ENCODE data around the gene ITGAD. TPM values are rescaled to one million over a fixed set of nuclear protein-coding genes. Genes with fewer than 3 reads are reported as not detected.

The ITGAD gene
- not detected in 2 replicates for total RNA-seq

DNA sequence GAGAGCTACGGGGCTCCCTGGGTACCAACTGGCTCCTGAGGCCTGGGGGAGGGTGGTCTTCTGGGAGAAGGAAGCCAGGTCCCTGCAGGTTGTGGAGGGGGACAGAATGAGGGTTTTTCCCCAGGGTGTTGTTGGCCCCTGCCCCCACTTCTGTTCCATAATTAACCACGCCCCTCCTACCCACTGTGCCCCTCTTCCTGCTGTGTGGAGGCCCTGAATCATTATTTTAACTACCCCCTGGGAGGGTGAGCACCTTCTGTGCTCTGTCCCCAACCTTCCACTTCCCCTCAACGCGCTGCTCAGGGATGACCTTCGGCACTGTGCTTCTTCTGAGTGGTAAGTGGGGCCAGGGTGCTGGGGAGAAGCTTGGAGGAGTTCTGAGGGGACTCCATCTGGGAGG, at the start of gene ITGAD:
ITGAD (plus strand) TSS at position 280 of the 400 bp plus-strand sequence; CDS start at position 306, 26 bp downstream.

DNA sequence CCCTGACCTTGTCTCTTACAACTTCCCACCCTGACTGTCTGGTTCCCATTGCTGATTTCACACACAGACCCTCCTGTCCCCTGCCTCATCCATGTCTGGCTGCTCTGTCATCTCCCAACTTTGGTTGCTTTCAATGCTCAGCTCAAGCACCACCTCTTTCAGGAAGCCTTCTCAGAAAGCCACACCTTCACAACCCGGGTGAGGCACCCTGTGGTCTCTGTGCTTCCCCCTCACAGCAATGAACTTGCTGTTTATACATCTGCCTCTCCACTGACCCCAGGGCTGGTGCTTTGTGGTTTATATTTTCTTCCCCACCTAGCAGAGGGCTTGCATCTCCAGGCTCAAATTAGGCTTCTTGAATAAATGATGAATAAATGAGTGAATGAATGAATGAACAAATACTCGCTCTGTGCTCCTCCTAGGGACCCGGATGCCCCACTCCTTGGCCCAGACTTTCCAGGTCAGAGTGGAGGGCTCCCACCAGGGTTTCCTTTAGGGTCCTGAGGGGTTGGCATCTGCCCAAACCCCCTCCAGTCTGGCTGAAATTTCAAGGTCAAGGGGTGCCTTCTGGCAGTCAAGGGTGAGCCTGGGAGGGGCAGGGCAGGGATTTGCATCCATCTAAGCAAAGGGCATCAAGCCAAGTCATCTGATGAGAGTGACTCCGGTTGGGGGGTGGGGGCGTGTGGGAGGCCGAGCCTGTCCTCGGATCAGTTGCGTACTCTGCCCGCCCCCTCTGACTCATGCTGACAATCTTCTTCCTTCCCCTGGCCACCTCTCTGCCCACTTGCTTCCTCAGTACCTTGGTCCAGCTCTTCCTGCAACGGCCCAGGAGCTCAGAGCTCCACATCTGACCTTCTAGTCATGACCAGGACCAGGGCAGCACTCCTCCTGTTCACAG, 38.5 kb upstream of the ITGAD start, which contains the start of gene ITGAX:
ITGAX (plus strand) TSS at position 783 of the 898 bp plus-strand sequence; CDS start at position 862, 79 bp downstream.

DNA sequence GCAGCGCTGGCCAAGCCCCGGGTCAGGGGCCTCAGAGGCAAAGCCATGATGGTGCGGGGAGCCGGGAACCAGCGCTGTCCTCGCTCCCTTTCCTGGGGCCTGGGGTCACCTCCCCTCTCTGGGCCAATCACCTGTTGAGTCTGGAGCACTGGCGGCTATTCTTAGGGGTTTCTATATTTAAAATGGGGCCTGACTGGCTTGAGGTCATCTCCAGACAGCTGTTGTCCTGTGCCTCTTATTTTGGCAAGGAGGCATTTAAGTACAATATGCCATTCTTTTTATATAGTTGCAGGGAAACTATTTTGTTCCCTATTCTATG, 35.1 kb downstream of the ITGAD start, which contains the start of gene COX6A2:
COX6A2 (minus strand) TSS at position 82 of the 319 bp plus-strand sequence; CDS start at position 47, 35 bp downstream.

DNA sequence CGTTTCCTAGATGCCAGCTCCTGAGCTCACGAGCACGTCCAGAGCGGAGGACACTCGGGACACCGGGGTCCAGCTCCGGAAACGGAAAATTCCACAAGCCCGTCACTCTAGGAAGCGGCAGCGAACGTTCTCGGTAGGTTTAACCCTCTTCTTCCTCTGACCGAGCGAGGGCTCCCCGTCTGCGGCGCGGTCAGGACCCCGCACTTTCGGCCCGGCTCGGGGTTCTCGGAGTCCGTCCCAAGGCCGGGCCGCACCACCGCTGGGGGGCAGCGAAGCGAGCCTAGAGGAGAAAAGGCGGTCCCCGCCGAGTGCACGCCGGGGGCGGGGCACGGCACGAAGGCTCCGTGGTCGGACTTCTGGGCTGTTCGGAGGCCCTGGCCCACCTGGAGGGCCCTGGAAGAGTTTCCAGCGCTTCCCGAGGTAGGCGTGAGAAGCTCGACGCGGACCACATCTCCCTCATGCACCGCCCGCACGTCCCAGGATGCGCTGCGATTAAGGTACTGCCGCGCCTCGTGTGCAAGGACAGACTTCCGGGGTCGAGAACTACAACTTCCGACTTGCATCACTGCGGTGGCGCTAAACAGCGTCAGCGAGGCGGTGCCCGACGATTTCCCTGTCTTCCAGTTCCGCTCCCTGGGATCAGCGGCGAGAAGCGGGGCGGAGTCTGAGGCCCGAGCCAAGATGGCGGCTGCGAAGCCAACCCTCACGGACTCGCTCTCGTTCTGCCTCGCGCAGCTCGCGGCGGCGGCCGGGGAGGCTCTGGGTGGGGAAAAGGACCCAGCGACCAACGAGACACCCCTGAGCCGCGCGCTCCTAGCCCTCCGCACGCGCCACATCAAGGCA, 65.9 kb downstream of the ITGAD start, which contains the start of gene ARMC5:
ARMC5 (plus strand) TSS at position 658 of the 843 bp plus-strand sequence; CDS start at position 682, 24 bp downstream.

DNA sequence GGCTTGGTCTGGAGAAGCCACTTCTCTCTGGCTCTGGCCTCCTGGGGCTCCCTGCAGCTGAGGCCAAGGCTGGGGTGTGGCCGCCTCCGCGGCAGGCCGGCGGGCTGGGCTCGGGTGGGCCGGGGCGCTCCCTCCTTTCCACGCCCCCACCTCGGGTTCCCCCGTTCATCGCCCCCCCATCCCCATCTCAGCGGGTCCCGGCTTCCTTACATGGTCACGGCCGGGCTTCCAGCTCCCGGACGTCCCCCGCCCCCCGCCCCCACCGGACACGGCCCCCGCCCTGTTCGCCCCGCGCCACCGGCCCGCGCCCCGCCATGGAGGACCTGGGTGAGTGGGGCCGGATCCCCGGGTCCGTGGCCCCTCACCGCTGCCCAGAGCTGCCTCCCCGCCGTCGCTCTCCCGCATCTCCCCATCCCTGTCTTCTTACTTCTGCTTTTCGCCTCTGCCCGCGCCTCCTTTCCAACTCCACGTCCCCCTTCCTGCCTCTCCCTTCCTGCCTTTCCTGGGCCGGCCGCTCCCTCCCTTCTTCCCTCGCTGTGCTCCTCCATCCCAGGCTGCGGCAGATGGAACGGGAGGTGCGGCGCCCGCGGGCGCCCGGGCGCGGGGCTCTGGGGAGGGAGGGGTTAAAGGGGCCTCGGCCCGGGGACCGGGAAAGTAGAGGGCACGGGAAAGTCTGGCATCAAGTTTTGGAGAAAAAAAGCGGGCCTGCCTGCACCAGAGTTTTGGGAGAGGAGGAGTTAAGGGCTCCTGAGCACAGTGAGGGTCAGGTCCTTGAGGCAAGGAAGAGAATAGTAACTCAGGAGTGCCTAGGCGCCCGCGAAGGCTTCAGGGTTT, 79.0 kb downstream of the ITGAD start, which contains the start of gene TGFB1I1:
TGFB1I1 (plus strand) TSS at position 278 of the 834 bp plus-strand sequence; CDS start at position 315, 37 bp downstream.

Other genes starting within 250 kb of the ITGAD start
- 0.31 TPM in 1 of 2 replicates, not detected in the other for gene PRSS36, start 243.3 kb upstream of the ITGAD start, total RNA-seq
- gene FUS, start 213.2 kb upstream of the ITGAD start, total RNA-seq: 29.5 and 62.4 TPM in 2 replicates
- 39.4 and 93.4 TPM in 2 replicates for gene PYCARD, start 190.6 kb upstream of the ITGAD start, total RNA-seq
- not detected in 2 replicates for gene TRIM72, start 179.2 kb upstream of the ITGAD start, total RNA-seq
- not detected in 2 replicates for gene PYDC1, start 176.2 kb upstream of the ITGAD start, total RNA-seq
- 0.25 TPM in 1 of 2 replicates, not detected in the other for gene ITGAM, start 133.4 kb upstream of the ITGAD start, total RNA-seq
- gene ITGAX, start 38.2 kb upstream of the ITGAD start, total RNA-seq: 0.16 and 0.31 TPM in 2 replicates
- not detected in 2 replicates for gene COX6A2, start 35.0 kb downstream of the ITGAD start, total RNA-seq
- under 0.01 and 0.06 TPM in 2 replicates for gene ZNF843, start 49.5 kb downstream of the ITGAD start, total RNA-seq
- gene ARMC5, start 66.2 kb downstream of the ITGAD start, total RNA-seq: 11.8 and 14.4 TPM in 2 replicates
- 18.6 and 21.7 TPM in 2 replicates for gene TGFB1I1, start 78.8 kb downstream of the ITGAD start, total RNA-seq
- 0.06 TPM in 1 of 2 replicates, not detected in the other for gene SLC5A2, start 89.8 kb downstream of the ITGAD start, total RNA-seq
- 17.6 and 54.4 TPM in 2 replicates for gene RUSF1, start 115.1 kb downstream of the ITGAD start, total RNA-seq
- gene AHSP, start 134.6 kb downstream of the ITGAD start, total RNA-seq: not detected in 2 replicates